Stimulated activated CD4-positive, alpha-beta T cell treated with anti-CD3 and anti-CD28 coated beads, Interleukin-12 subunit alpha, Interleukin-12 subunit beta, amount 100 ng/mL, for 4 hours (primary cell): ENCODE results near the gene KIF6.
"Not testable (repeated sequence)": the region's sequence is repeated elsewhere in the genome, so short reads cannot be mapped to it uniquely, and the experiment has no call there.

Source experiments
- DNase-seq: peaks from one replicate; pipeline ENCODE4 v3.0.0-alpha.2; 2020

KIF6 gene

GRCh38 chr6:39493174-39493573, 232.0 kb downstream of the KIF6 start:
- DNase-seq: no peak

- DNase-seq: no peak
Measured at GRCh38 chr6:39490108-39490507, 235.1 kb downstream of the KIF6 start.

- DNase-seq: no peak
Measured at GRCh38 chr6:39488255-39488879, 236.8 kb downstream of the KIF6 start.

- DNase-seq: no peak
Measured at GRCh38 chr6:39484276-39484675, 240.9 kb downstream of the KIF6 start.

GRCh38 chr6:39479819-39480218, 245.4 kb downstream of the KIF6 start:
- DNase-seq: not testable (repeated sequence)

- DNase-seq: no peak
Measured at GRCh38 chr6:39476670-39477069, 248.5 kb downstream of the KIF6 start.

GRCh38 chr6:39476151-39476550, 249.1 kb downstream of the KIF6 start:
- no peak for DNase-seq

- no peak for DNase-seq
Measured at GRCh38 chr6:39471954-39472659, 253.1 kb downstream of the KIF6 start.

- DNase-seq: no peak
Measured at GRCh38 chr6:39470506-39470905, 254.7 kb downstream of the KIF6 start.

- no peak for DNase-seq
Measured at GRCh38 chr6:39468385-39468784, 256.8 kb downstream of the KIF6 start.

- no peak for DNase-seq
Measured at GRCh38 chr6:39466631-39467030, 258.6 kb downstream of the KIF6 start.

GRCh38 chr6:39465539-39465938, 259.7 kb downstream of the KIF6 start:
- DNase-seq: no peak

- DNase-seq: no peak
Measured at GRCh38 chr6:39464067-39464466, 261.1 kb downstream of the KIF6 start.

- no peak for DNase-seq
Measured at GRCh38 chr6:39453956-39454524, 271.2 kb downstream of the KIF6 start.

GRCh38 chr6:39453241-39453640, 272.0 kb downstream of the KIF6 start:
- DNase-seq: no peak

- DNase-seq: no peak
Measured at GRCh38 chr6:39452306-39453145, 272.7 kb downstream of the KIF6 start.

- no peak for DNase-seq
Measured at GRCh38 chr6:39451831-39452230, 273.4 kb downstream of the KIF6 start.

- no peak for DNase-seq
Measured at GRCh38 chr6:39449022-39449421, 276.2 kb downstream of the KIF6 start.

- no peak for DNase-seq
Measured at GRCh38 chr6:39446909-39447308, 278.3 kb downstream of the KIF6 start.

- DNase-seq: no peak
Measured at GRCh38 chr6:39445667-39446066, 279.5 kb downstream of the KIF6 start.

GRCh38 chr6:39444479-39445019, 280.7 kb downstream of the KIF6 start:
- DNase-seq: no peak

- DNase-seq: no peak
Measured at GRCh38 chr6:39441986-39442385, 283.2 kb downstream of the KIF6 start.

- no peak for DNase-seq
Measured at GRCh38 chr6:39441301-39441700, 283.9 kb downstream of the KIF6 start.
